ENCODE data around the gene KDM3B. TPM values are rescaled to one million over a fixed set of nuclear protein-coding genes. Genes with fewer than 3 reads are reported as not detected.

KDM3B gene
- total RNA-seq, 1 donor from 2014 or later: 101 TPM

DNA sequence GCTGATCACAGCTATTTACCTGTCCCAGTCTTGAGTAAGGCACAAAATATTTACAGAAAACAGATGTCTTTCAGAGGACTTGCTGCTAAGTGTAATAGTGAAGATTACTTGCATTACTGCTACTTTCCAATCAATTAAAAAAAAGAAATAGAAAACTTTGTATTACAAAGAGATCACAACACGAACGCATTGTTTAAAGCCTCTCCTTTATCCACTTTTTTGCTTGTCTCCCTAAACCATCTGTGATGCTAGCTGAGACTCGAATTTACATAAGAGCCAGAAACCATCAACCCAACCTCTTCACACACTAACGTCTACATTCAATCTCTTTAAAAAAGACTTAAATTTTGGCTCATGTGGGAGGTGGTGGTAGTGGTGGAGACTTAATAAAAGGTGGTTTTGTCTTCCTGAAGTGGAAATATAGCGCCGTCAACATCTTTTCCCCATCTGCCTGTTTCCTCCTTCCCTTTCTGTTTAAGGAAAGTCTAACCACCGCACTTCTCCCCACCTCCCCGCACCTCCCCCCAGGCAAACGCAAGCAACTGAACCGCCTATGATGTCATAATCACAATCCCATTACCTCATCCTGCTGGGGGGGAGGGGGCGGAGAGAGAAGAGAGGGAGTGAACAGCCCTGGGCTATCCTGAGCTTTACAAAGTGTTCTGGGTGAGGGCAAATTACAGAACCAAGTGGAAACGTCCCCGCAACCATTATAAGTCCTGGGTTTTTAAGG, 15.4 kb upstream of the KDM3B start:
- Mint-ChIP-seq H3K4me1 (ENCODE audit: unreplicated experiment) (peaks cover 33% of the 10 kb centered on the region), H3K27ac (ENCODE audit: unreplicated experiment) (peak overlapping the region; percentile 100), H3K9me3 (ENCODE audit: unreplicated experiment) (no peaks in the 10 kb centered on the region), H3K4me3 (ENCODE audit: unreplicated experiment) (peak overlapping the region; percentile 98), H3K27me3 (ENCODE audit: unreplicated experiment) (peaks cover 17% of the 10 kb centered on the region), H3K36me3 (ENCODE audit: low read depth, unreplicated experiment) (peaks cover 14% of the 10 kb centered on the region)
- DNase-seq (ENCODE audit: low spot score): peak; percentile 75
- TF ChIP-seq, protein P1, sequence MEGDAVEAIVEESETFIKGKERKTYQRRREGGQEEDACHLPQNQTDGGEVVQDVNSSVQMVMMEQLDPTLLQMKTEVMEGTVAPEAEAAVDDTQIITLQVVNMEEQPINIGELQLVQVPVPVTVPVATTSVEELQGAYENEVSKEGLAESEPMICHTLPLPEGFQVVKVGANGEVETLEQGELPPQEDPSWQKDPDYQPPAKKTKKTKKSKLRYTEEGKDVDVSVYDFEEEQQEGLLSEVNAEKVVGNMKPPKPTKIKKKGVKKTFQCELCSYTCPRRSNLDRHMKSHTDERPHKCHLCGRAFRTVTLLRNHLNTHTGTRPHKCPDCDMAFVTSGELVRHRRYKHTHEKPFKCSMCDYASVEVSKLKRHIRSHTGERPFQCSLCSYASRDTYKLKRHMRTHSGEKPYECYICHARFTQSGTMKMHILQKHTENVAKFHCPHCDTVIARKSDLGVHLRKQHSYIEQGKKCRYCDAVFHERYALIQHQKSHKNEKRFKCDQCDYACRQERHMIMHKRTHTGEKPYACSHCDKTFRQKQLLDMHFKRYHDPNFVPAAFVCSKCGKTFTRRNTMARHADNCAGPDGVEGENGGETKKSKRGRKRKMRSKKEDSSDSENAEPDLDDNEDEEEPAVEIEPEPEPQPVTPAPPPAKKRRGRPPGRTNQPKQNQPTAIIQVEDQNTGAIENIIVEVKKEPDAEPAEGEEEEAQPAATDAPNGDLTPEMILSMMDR (IDR thresholded peaks at IDR 0.05; ENCODE audit: unreplicated experiment): no peak

DNA sequence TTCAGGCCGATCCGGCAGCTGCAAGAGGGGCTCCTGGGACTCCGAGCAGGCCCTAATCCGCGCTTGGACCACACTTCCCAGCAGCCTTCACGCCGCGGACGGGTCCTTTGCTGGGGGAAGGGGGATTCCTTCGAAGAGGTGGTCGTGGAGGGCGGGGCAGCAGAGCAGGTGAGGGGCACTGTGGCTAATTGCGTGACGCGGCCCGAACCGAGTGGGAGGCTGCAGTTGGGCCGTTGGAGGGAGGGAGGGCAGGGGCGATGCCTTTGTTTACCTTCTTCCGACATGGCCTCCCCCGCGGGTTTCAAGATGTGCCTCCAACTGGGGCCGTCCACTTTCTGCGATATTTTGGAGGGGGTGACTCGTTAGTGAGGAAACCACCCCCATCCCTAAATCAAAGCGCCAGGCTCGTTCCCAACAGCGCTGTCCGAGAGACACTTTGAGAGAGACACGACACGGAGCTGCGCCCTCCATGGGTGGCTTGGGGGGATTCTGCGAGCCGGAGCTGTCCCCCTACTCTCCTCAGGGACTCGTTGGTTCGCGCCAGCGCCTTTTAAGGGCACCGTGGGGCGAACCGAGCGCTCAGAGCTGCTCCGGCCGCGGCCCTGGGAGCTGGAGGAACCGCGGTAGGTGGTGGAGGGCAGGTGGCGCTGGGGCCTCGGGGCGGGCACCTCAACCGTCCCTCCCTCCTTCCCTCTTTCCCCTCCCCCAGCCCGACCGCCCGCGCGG, 14.6 kb upstream of the KDM3B start, which contains the start of gene FAM53C:
Gene FAM53C, plus strand, starts transcription at position 582 of the 726 bp plus-strand sequence. CDS start 3,070 bp downstream, outside the sequence.
- DNase-seq (ENCODE audit: low spot score): peak; percentile 96
- TF ChIP-seq, protein P1 (IDR thresholded peaks at IDR 0.05; ENCODE audit: unreplicated experiment): no peak
- Mint-ChIP-seq H3K27me3 (ENCODE audit: unreplicated experiment) (peaks cover 17% of the 10 kb centered on the region), H3K4me3 (ENCODE audit: unreplicated experiment) (peak within 1 kb of the TSS; percentile 98), H3K9me3 (ENCODE audit: unreplicated experiment) (no peaks in the 10 kb centered on the region), H3K36me3 (ENCODE audit: low read depth, unreplicated experiment) (peaks cover 14% of the 10 kb centered on the region), H3K27ac (ENCODE audit: unreplicated experiment) (peak within 1 kb of the TSS; percentile 100), H3K4me1 (ENCODE audit: unreplicated experiment) (peaks cover 31% of the 10 kb centered on the region)

DNA sequence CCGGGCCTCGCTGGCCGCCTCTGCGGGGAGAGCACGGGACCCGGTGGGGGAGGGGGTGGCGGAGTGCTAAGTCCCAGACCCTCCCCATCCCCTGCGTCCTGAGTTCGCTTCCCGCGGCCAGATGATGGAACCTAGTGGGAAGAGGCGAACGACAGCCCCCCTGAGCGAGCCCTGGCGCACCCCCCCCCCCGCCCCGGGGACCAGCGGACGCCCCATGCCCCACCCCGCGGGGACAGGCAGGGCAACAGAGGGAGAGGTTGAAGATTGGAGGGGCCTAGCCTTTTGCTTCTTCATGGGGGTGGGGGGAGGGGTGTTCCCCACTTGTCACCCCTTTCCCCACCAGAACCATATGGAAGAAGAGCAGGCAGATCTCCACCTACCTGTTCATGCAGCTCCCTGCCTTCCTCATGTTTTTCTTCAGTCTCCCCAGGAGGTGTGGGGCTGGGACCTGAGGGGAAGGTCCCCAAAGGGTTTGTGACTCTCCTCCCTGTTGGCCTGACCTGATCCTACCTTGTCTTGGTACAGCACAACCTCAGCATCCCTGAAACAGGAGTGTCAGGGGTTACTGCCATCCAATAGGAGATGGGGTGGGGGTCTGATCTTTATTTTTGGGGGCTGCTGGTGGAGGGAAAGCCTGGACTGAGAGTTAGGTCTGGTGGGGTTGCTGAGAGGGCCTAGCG, 13.9 kb upstream of the KDM3B start:
- Mint-ChIP-seq H3K4me3 (ENCODE audit: unreplicated experiment) (peak overlapping the region; percentile 97), H3K36me3 (ENCODE audit: low read depth, unreplicated experiment) (peaks cover 15% of the 10 kb centered on the region), H3K9me3 (ENCODE audit: unreplicated experiment) (no peaks in the 10 kb centered on the region), H3K27ac (ENCODE audit: unreplicated experiment) (peak overlapping the region; percentile 94), H3K4me1 (ENCODE audit: unreplicated experiment) (peaks cover 31% of the 10 kb centered on the region), H3K27me3 (ENCODE audit: unreplicated experiment) (peaks cover 17% of the 10 kb centered on the region)
- no peak for DNase-seq (ENCODE audit: low spot score)
- TF ChIP-seq, protein P1 (IDR thresholded peaks at IDR 0.05; ENCODE audit: unreplicated experiment): no peak

DNA sequence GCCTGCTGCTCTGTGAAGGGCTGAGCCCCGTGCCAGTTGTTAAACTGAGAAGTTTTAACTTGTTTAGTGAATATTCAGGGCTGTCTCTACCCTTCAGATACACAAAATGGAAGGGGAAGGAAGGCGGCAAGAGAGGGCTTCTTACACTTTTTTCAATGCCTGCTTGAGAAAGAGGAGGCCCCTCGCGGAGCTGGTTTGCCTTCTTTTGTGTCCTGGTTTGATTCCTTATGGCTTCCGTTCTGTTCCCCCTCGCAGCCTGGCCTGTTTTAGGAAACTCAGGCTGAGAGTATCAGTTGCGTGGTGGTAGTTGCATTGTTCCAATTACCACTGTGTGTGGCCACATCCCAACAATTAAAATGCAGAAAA, 13.4 kb upstream of the KDM3B start:
- Mint-ChIP-seq H3K27ac (ENCODE audit: unreplicated experiment) (peak overlapping the region; percentile 94), H3K9me3 (ENCODE audit: unreplicated experiment) (no peaks in the 10 kb centered on the region), H3K4me1 (ENCODE audit: unreplicated experiment) (peaks cover 31% of the 10 kb centered on the region), H3K4me3 (ENCODE audit: unreplicated experiment) (peak overlapping the region; percentile 97), H3K36me3 (ENCODE audit: low read depth, unreplicated experiment) (peaks cover 20% of the 10 kb centered on the region), H3K27me3 (ENCODE audit: unreplicated experiment) (peaks cover 17% of the 10 kb centered on the region)
- TF ChIP-seq, protein P1 (IDR thresholded peaks at IDR 0.05; ENCODE audit: unreplicated experiment): no peak
- DNase-seq (ENCODE audit: low spot score): peak; percentile 25
